Head of caudate nucleus (tissue), 42 donors: ENCODE measurements around the gene SLC2A9.

Source experiments
- DNase-seq, 42 donors: peaks; one replicate each; pipeline versions ENCODE4 v3.0.0 to v3.0.0-alpha.2; 2020 to 2021; ENCODE audit warnings: mixed read lengths in 7 of 42
- intact Hi-C: fragments of 100-400 bp; cut with DNase I; formaldehyde crosslinking; loops from one replicate; pipeline ENCODE4 v1.15.0; 2022

SLC2A9 gene

GRCh38 chr4:9893329-9894108 lies 127.8 kb downstream of the SLC2A9 start:
- intact Hi-C loops, result no loop called here

GRCh38 chr4:9891740-9892139 lies 129.6 kb downstream of the SLC2A9 start:
- no peak for DNase-seq
- intact Hi-C loops, result no loop called here

More at GRCh38 chr4:9893329-9894108, 127.8 kb downstream of the SLC2A9 start:
- no peak for DNase-seq

GRCh38 chr4:9891056-9891455 lies 130.2 kb downstream of the SLC2A9 start:
- intact Hi-C loops, result no loop called here
- no peak for DNase-seq

- DNase-seq, result no peak
- intact Hi-C loops, result no loop called here
Observed at GRCh38 chr4:9889306-9889705, 132.0 kb downstream of the SLC2A9 start.

GRCh38 chr4:9885958-9886357 lies 135.3 kb downstream of the SLC2A9 start:
- no peak for DNase-seq
- intact Hi-C loops, result no loop called here

GRCh38 chr4:9880406-9881197 lies 140.7 kb downstream of the SLC2A9 start:
- intact Hi-C loops, result no loop called here
- DNase-seq, result no peak

- intact Hi-C loops, result no loop called here
- peak in 1 of 42 donors; percentile 5 for DNase-seq
Observed at GRCh38 chr4:9877123-9877522, 144.2 kb downstream of the SLC2A9 start.

GRCh38 chr4:9875516-9875915 lies 145.8 kb downstream of the SLC2A9 start:
- intact Hi-C loops, result no loop called here
- DNase-seq, result no peak

- intact Hi-C loops, result no loop called here
- DNase-seq, result peak in 1 of 42 donors; percentile 6
Observed at GRCh38 chr4:9874385-9874784, 146.9 kb downstream of the SLC2A9 start.

- DNase-seq, result peak in 1 of 42 donors; percentile 1
- intact Hi-C loops, result no loop called here
Observed at GRCh38 chr4:9870165-9870790, 151.0 kb downstream of the SLC2A9 start.

- intact Hi-C loops, result no loop called here
- no peak for DNase-seq
Observed at GRCh38 chr4:9867751-9868425, 153.4 kb downstream of the SLC2A9 start.

GRCh38 chr4:9866931-9867330 lies 154.4 kb downstream of the SLC2A9 start:
- no peak for DNase-seq
- intact Hi-C loops, result no loop called here

GRCh38 chr4:9861561-9861960 lies 159.7 kb downstream of the SLC2A9 start:
- no peak for DNase-seq
- intact Hi-C loops, result no loop called here

- no peak for DNase-seq
- intact Hi-C loops, result no loop called here
Observed at GRCh38 chr4:9859810-9860209, 161.5 kb downstream of the SLC2A9 start.

GRCh38 chr4:9849538-9849920 lies 171.8 kb downstream of the SLC2A9 start:
- no peak for DNase-seq
- intact Hi-C loops, result no loop called here

- intact Hi-C loops, result no loop called here
- DNase-seq, result no peak
Observed at GRCh38 chr4:9847968-9848748, 173.1 kb downstream of the SLC2A9 start.

GRCh38 chr4:9845791-9846493 lies 175.4 kb downstream of the SLC2A9 start:
- intact Hi-C loops, result no loop called here
- peak in 1 of 42 donors; percentile 3 for DNase-seq

- intact Hi-C loops, result no loop called here
- DNase-seq, result no peak
Observed at GRCh38 chr4:9841072-9841471, 180.2 kb downstream of the SLC2A9 start.
